Esophagus squamous epithelium (tissue), 5 donors: ENCODE results near the gene TMEM141. TPM values are rescaled to one million over a fixed set of nuclear protein-coding genes. Genes with fewer than 3 reads are reported as not detected.

ENCODE experiments used
- DNase-seq: peaks from one replicate; lab custom pipeline; 2025; lab: John Stamatoyannopoulos, UW
- H3K27ac ChIP-seq, 4 donors: fragments of 200-600 bp; sonication (generic); one replicate each; pipeline ENCODE4 v1.5.1; 2016 to 2019; ENCODE audit warnings: mild to moderate bottlenecking in 1 of 4
- H3K27me3 ChIP-seq, 4 donors: fragments of 200-600 bp; sonication (generic); 1 replicate in 3 of 4; 2 replicates in 1 of 4; pipeline versions ENCODE4 v1.5.1 to v1.6.0; 2017 to 2021; ENCODE audit warnings: antibody characterized with exemption in 1 of 4
- H3K36me3 ChIP-seq, 3 donors: fragments of 200-600 bp; sonication (generic); one replicate each; pipeline ENCODE4 v1.5.1; 2016 to 2019
- H3K4me1 ChIP-seq, 3 donors: fragments of 200-600 bp; sonication (generic); one replicate each; pipeline ENCODE4 v1.5.1; 2017 to 2019
- H3K4me3 ChIP-seq, 4 donors: fragments of 200-600 bp; sonication (generic); 1 replicate in 3 of 4; 2 replicates in 1 of 4; pipeline ENCODE4 v1.5.1; 2016 to 2019; ENCODE audit warnings: mild to moderate bottlenecking in 2 of 4, moderate library complexity in 1 of 4
- H3K9me3 ChIP-seq, 3 donors: fragments of 200-600 bp; sonication (generic); one replicate each; pipeline ENCODE4 v1.5.1; 2016 to 2019
- POLR2A ChIP-seq, 4 donors: fragments of 450-650 bp; IDR thresholded peaks; one replicate each; pipeline ENCODE4 v1.6.1; 2017; ENCODE audit warnings: antibody characterized with exemption in 4 of 4, mild to moderate bottlenecking in 4 of 4, moderate library complexity in 3 of 4
- WGBS, 2 donors: methylation state at CpG; one replicate each; pipeline ENCODE4 v1.1.5; 2018; 5-methylcytosine and 5-hydroxymethylcytosine counted together
- intact Hi-C: fragments of 100-400 bp; cut with DNase I; formaldehyde crosslinking; loops from one replicate; pipeline ENCODE4 v1.15.0; 2022
- total RNA-seq, 4 donors: library from RNA; depleted of rRNA; stranded (reverse); fragments of >200 nt; gene quantifications; one replicate each; pipeline ENCODE4 v1.1.0, GENCODE V29; 2016
- TF ChIP-seq, protein P1 (sequence below), 6 experiments: fragments of 450-650 bp in 4 of 6; fragments of 200-600 bp in 2 of 6; sonication (generic) in 2 of 6; IDR thresholded peaks; one replicate each; pipeline ENCODE4 v1.5.1; 2016 to 2019; ENCODE audit warnings: antibody characterized with exemption in 6 of 6, mild to moderate bottlenecking in 4 of 6, moderate library complexity in 4 of 6
- donor health status: DM: yes; HTN: yes; CAD: no.

The TMEM141 gene
- total RNA-seq, 4 donors from 2014 or later: 109 to 129 (median 123) TPM

- intact Hi-C loops: no loop called here
- Histone ChIP-seq H3K4me1 (peaks cover 27 to 53% (median 32%) of the 10 kb centered on the region in 3 donors), H3K27ac (no peak overlapping the region), H3K4me3 (no peak overlapping the region), H3K9me3 (no peaks in the 10 kb centered on the region), H3K27me3 (peaks cover 0 to 23% (median 1%) of the 10 kb centered on the region in 4 donors), H3K36me3 (peaks cover 0 to 26% (median 0%) of the 10 kb centered on the region in 3 donors)
- no peak for TF ChIP-seq POLR2A (IDR thresholded peaks at IDR 0.05)
- TF ChIP-seq, protein P1, sequence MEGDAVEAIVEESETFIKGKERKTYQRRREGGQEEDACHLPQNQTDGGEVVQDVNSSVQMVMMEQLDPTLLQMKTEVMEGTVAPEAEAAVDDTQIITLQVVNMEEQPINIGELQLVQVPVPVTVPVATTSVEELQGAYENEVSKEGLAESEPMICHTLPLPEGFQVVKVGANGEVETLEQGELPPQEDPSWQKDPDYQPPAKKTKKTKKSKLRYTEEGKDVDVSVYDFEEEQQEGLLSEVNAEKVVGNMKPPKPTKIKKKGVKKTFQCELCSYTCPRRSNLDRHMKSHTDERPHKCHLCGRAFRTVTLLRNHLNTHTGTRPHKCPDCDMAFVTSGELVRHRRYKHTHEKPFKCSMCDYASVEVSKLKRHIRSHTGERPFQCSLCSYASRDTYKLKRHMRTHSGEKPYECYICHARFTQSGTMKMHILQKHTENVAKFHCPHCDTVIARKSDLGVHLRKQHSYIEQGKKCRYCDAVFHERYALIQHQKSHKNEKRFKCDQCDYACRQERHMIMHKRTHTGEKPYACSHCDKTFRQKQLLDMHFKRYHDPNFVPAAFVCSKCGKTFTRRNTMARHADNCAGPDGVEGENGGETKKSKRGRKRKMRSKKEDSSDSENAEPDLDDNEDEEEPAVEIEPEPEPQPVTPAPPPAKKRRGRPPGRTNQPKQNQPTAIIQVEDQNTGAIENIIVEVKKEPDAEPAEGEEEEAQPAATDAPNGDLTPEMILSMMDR (IDR thresholded peaks at IDR 0.05): no peak
- DNase-seq: no peak
- WGBS, 2 donors: 88 to 89% methylated on average over 5 to 7 of the region's 10 CpGs
Observed at GRCh38 chr9:136806067-136806466, 14.9 kb downstream of the TMEM141 start.

- peak overlapping the region; percentile 84 to 98 (median 89) for H3K4me3 ChIP-seq
- no peaks in the 10 kb centered on the region for H3K9me3 ChIP-seq
- H3K27me3 ChIP-seq: peaks cover 0 to 17% (median 1%) of the 10 kb centered on the region in 4 donors
- peak overlapping the region; percentile 86 to 96 (median 92) for H3K27ac ChIP-seq
- peaks cover 0 to 30% (median 0%) of the 10 kb centered on the region in 3 donors for H3K36me3 ChIP-seq
- no peak for DNase-seq
- H3K4me1 ChIP-seq: peaks cover 27 to 52% (median 27%) of the 10 kb centered on the region in 3 donors
- 42 to 69% methylated on average over 12 to 13 of the region's 25 CpGs for WGBS, 2 donors
- TF ChIP-seq, protein P1 (IDR thresholded peaks at IDR 0.05): no peak
- no peak for TF ChIP-seq POLR2A (IDR thresholded peaks at IDR 0.05)
- intact Hi-C loops: no loop called here
Observed at GRCh38 chr9:136806631-136807201, 15.6 kb downstream of the TMEM141 start.

GRCh38 chr9:136807281-136808074, 16.3 kb downstream of the TMEM141 start, which contains the start of gene RABL6:
TSS of gene RABL6 (plus strand) at chr9:136807948. CDS start at chr9:136808197, 249 bp downstream.
- 0 to 2% methylated on average over 3 to 10 of the region's 96 CpGs for WGBS, 2 donors
- Histone ChIP-seq H3K27me3 (peaks cover 0 to 9% (median 0%) of the 10 kb centered on the region in 4 donors), H3K27ac (peak within 1 kb of the TSS; percentile 86 to 96 (median 92)), H3K4me1 (peaks cover 27 to 57% (median 27%) of the 10 kb centered on the region in 3 donors), H3K36me3 (peaks cover 0 to 38% (median 0%) of the 10 kb centered on the region in 3 donors), H3K4me3 (peak within 1 kb of the TSS; percentile 84 to 98 (median 89)), H3K9me3 (no peaks in the 10 kb centered on the region)
- DNase-seq: no peak
- TF ChIP-seq, protein P1 (IDR thresholded peaks at IDR 0.05): peak in 1 of 6 experiments; percentile 21
- TF ChIP-seq POLR2A (IDR thresholded peaks at IDR 0.05): peak in 3 of 4 donors; percentile 35 to 77 (median 56)
- intact Hi-C loops: no loop called here

DNA sequence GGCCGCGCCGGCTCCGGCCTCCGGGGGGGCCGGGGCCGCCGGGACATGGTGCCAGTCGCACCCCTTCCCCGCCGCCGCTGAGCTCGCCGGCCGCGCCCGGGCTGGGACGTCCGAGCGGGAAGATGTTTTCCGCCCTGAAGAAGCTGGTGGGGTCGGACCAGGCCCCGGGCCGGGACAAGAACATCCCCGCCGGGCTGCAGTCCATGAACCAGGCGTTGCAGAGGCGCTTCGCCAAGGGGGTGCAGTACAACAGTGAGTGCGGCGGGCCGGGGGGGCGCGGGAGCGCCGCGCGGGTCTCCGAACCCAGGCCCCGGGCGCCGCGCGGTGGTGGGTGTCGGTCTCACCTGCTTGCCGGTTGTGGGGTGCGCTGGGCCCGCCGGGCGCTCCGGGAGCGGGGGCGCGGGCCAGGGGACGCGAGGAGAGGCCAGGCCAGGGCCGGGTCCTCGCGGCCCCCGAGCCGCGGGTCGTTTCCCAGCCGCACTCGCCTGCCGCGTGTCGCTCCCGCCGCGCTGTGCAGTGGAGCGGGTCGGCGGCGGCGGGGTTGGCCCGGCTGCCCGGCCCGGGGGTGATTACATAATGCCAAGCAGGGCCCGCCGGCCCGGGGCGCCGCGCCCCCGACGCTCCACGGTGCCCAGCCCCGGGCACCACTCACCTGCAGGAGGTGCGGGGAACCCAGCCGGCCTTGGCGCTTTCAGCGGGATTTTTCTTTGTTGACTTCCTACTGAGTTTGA, 17.1 kb downstream of the TMEM141 start:
- no peak for DNase-seq
- Histone ChIP-seq H3K27ac (peak overlapping the region; percentile 86 to 96 (median 92)), H3K27me3 (peaks cover 0 to 3% (median 0%) of the 10 kb centered on the region in 4 donors), H3K36me3 (peaks cover 0 to 45% (median 0%) of the 10 kb centered on the region in 3 donors), H3K4me1 (peaks cover 27 to 57% (median 27%) of the 10 kb centered on the region in 3 donors), H3K4me3 (peak overlapping the region; percentile 84 to 98 (median 89)), H3K9me3 (no peaks in the 10 kb centered on the region)
- WGBS, 2 donors: 0 to 2% methylated on average over 2 to 15 of the region's 93 CpGs
- TF ChIP-seq POLR2A (IDR thresholded peaks at IDR 0.05): no peak
- TF ChIP-seq, protein P1 (IDR thresholded peaks at IDR 0.05): no peak
- intact Hi-C loops: no loop called here
